GM12891 (cell line): ENCODE measurements around the gene CCDC154.

Source experiments
- POLR2A ChIP-seq: IDR thresholded peaks from 2 replicates; pipeline ENCODE4 v1.6.1; 2011; ENCODE audit warnings: low read depth, low read length, control low read depth
- TAF1 ChIP-seq: IDR thresholded peaks from 2 replicates; pipeline ENCODE4 v1.6.1; 2011; ENCODE audit warnings: low read depth, low read length, control low read depth

DNA sequence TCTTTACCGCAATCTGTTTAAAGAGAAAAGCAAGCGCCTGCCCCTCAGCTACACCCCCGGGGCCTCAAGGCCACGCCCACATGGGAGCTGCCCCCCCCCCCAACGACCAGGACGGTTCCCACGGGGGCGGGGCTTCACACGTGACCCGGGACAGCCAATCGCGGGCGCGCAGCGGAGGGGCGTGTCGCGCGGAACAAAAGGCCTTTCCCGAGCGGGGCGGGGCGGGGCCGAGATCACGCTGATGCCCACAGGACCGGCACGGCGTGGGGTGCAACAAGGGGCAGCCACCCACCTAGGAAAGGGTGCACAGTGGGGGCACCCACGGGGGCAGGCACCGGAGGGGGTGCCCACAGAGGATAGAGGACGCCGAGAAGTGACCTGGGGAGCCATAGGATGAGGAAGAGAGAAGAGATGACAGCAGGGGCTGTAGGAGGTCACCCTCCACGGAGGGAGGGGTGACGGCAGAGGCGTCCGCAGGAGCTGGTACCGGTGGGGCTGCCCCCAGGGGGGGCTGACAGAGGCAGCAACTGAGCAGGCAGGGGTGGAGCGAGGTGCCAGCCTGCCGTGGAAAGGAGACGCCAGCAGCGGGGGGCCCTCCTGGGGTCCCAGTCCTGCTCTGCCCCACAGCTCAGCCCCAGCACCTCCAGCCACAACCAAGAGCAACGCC is 36.1 kb downstream of the CCDC154 start:
- TF ChIP-seq POLR2A (no peak), TAF1 (no peak)
